Caco-2 (cell line): Measurements from ENCODE around the gene VAT1. TPM values are rescaled to one million over a fixed set of nuclear protein-coding genes. Genes with fewer than 3 reads are reported as not detected.

Experiments
- BruUV-seq: library from RNA; stranded (reverse); fragments of 400-500 nt; replicated peaks from 2 replicates; lab custom pipeline; 2021; lab: Mats Ljungman, UMichigan
- CTCF ChIA-PET: fragments of 300-600 bp; sonication (Branson Sonifier 250); formaldehyde crosslinking; loops from one replicate; lab custom pipeline; 2022; ENCODE audit warnings: antibody characterized with exemption; lab: Charles Lee
- POLR2A ChIA-PET: fragments of 300-600 bp; sonication (Branson Sonifier 250); formaldehyde crosslinking; loops from one replicate; lab custom pipeline; 2022; ENCODE audit warnings: antibody characterized with exemption; lab: Charles Lee
- DNase-seq, 2 experiments: peaks; one replicate each; pipeline versions ENCODE4 v3.0.0 to v3.0.0-alpha.2; 2020 to 2022
- H3K27me3 ChIP-seq: replicated peaks from 2 replicates; pipeline ENCODE4 v1.6.0; 2011; ENCODE audit warnings: low read length; ENCODE audit not compliant: control insufficient read depth, insufficient read depth
- H3K36me3 ChIP-seq: 2 replicates; pipeline ENCODE4 v1.5.1; 2011; ENCODE audit warnings: low read length; ENCODE audit not compliant: control insufficient read depth, insufficient read depth
- H3K4me1 ChIP-seq: fragments of 250-450 bp; sonication (Bioruptor Pico); 2 replicates; pipeline ENCODE4 v1.5.1; 2020; ENCODE audit warnings: mild to moderate bottlenecking
- H3K4me3 ChIP-seq: 2 replicates; pipeline ENCODE4 v1.5.1; 2011; ENCODE audit warnings: low read depth, mild to moderate bottlenecking, control low read depth, low read length
- H3K9me3 ChIP-seq: fragments of 250-450 bp; sonication (Bioruptor Pico); 2 replicates; pipeline ENCODE4 v1.5.1; 2020; ENCODE audit warnings: mild to moderate bottlenecking, moderate library complexity
- H3K27ac Mint-ChIP-seq: one replicate; pipeline ENCODE4 v1.8.0; 2022; ENCODE audit warnings: mixed read lengths; ENCODE audit not compliant: unreplicated experiment
- H3K27me3 Mint-ChIP-seq: one replicate; pipeline ENCODE4 v1.8.0; 2022; ENCODE audit warnings: mixed read lengths; ENCODE audit not compliant: insufficient read depth, unreplicated experiment
- H3K36me3 Mint-ChIP-seq: one replicate; pipeline ENCODE4 v1.8.0; 2022; ENCODE audit warnings: mild to moderate bottlenecking, mixed read lengths; ENCODE audit not compliant: insufficient read depth, unreplicated experiment
- H3K4me1 Mint-ChIP-seq: one replicate; pipeline ENCODE4 v1.8.0; 2022; ENCODE audit warnings: low read depth, mixed read lengths; ENCODE audit not compliant: unreplicated experiment
- H3K4me3 Mint-ChIP-seq: one replicate; pipeline ENCODE4 v1.8.0; 2022; ENCODE audit warnings: mild to moderate bottlenecking, moderate library complexity, mixed read lengths; ENCODE audit not compliant: unreplicated experiment
- H3K9me3 Mint-ChIP-seq: one replicate; pipeline ENCODE4 v1.8.0; 2022; ENCODE audit warnings: mixed read lengths; ENCODE audit not compliant: unreplicated experiment
- intact Hi-C: fragments of 100-400 bp; cut with micrococcal nuclease; formaldehyde crosslinking; loops from one replicate; pipeline ENCODE4 v1.10.0; 2022; ENCODE audit not compliant: unreplicated experiment
- total RNA-seq: library from RNA; stranded (reverse); gene quantifications from 2 replicates; pipeline ENCODE4 v1.2.3, GENCODE V29; 2022
- TF ChIP-seq, protein P1 (sequence below), 2 experiments: fragments of 200-600 bp in 1 of 2; IDR thresholded peaks; 1 replicate in 1 of 2; 2 replicates in 1 of 2; pipeline versions ENCODE4 v1.5.1 to v1.8.0; 2011 to 2022; ENCODE audit warnings: antibody characterized with exemption in 1 of 2, control low read depth in 1 of 2, inconsistent platforms in 1 of 2, low read depth in 1 of 2, low read length in 1 of 2, mild to moderate bottlenecking in 1 of 2, moderate library complexity in 1 of 2; ENCODE audit not compliant: insufficient read depth in 1 of 2, severe bottlenecking in 1 of 2, unreplicated experiment in 1 of 2

Gene VAT1
- total RNA-seq, 1 experiment from 2014 or later = 236 TPM

DNA sequence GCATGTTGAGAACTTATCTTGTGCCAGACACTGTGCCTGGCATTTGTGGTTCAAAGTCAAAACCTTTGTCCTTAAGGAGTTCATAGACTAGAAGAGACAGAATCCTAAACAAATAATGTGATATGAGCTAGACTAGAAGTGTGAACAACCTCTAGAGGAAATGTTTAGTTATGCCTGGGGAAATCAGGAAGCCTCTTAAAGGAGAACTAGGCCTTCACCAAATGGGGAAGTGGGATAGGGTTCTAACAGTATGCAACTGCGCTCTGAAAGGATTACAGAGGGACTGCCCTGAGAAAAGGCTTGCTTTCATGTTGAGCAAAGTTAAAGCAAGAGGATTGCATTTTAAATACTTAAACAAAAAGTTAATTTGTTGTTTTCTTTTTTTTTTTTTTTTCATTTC, 37.0 kb downstream of the VAT1 start:
- TF ChIP-seq, protein P1, sequence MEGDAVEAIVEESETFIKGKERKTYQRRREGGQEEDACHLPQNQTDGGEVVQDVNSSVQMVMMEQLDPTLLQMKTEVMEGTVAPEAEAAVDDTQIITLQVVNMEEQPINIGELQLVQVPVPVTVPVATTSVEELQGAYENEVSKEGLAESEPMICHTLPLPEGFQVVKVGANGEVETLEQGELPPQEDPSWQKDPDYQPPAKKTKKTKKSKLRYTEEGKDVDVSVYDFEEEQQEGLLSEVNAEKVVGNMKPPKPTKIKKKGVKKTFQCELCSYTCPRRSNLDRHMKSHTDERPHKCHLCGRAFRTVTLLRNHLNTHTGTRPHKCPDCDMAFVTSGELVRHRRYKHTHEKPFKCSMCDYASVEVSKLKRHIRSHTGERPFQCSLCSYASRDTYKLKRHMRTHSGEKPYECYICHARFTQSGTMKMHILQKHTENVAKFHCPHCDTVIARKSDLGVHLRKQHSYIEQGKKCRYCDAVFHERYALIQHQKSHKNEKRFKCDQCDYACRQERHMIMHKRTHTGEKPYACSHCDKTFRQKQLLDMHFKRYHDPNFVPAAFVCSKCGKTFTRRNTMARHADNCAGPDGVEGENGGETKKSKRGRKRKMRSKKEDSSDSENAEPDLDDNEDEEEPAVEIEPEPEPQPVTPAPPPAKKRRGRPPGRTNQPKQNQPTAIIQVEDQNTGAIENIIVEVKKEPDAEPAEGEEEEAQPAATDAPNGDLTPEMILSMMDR (IDR thresholded peaks at IDR 0.05; ENCODE audit: insufficient read depth in 1 of 2, low read depth in 1 of 2, low read length in 1 of 2, severe bottlenecking in 1 of 2, unreplicated experiment in 1 of 2) = no peak
- Mint-ChIP-seq H3K27ac (no peak overlapping the region), H3K9me3 (no peaks in the 10 kb centered on the region), H3K27me3 (no peaks in the 10 kb centered on the region), H3K4me1 (peaks cover 6% of the 10 kb centered on the region), H3K36me3 (peaks cover 79% of the 10 kb centered on the region), H3K4me3 (no peak overlapping the region)
- Histone ChIP-seq H3K36me3 (peaks cover 4% of the 10 kb centered on the region), H3K27me3 (no peaks in the 10 kb centered on the region), H3K4me3 (no peak overlapping the region), H3K9me3 (no peaks in the 10 kb centered on the region), H3K4me1 (peaks cover 7% of the 10 kb centered on the region; the same call in 1 of the 2 replicates)
- CTCF ChIA-PET = no interaction called here
- BruUV-seq = no TSS peak
- DNase-seq = no peak
- POLR2A ChIA-PET = interaction anchor here (0.6 to 0.9 kb wide), 2 partner anchors 13 to 122 kb away, joined by 4 to 6 read pairs; partner anchors contain the start of gene RPL27
- intact Hi-C loops = no loop called here

DNA sequence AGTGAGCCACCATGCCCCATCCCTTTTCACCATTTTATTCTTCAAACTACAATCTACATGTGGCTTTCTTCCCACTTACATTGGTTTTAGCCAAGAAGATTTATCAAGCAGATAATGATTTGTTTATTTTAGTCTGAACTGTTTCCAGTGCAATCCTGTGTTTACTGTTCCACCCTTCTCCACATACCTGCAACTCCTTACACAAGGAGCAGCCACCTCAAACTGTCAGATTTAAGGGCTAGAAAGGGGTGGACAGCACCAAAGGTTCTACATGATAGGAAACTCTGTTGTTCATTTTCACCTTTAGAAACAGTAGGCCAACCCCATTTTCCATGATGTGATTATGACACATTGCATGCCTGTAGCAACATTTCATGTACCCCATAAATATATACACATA, 39.9 kb downstream of the VAT1 start:
- peak overlapping the region; percentile 100 for H3K4me3 Mint-ChIP-seq
- Histone ChIP-seq H3K9me3 (no peaks in the 10 kb centered on the region), H3K36me3 (peaks cover 2% of the 10 kb centered on the region), H3K4me3 (no peak overlapping the region), H3K4me1 (peaks cover 7% of the 10 kb centered on the region; the same call in 1 of the 2 replicates), H3K27me3 (no peaks in the 10 kb centered on the region)
- peaks cover 59% of the 10 kb centered on the region for H3K36me3 Mint-ChIP-seq
- ChIA-PET CTCF (interaction anchor here (1.3 kb wide), 1 partner anchor 16 kb away, joined by 3 read pairs; the partner anchor contains the start of gene RPL27), POLR2A (interaction anchor here (2.7 kb wide), 1 partner anchor 16 kb away, joined by 21 read pairs; the partner anchor contains the start of gene RPL27)
- peaks cover 12% of the 10 kb centered on the region for H3K4me1 Mint-ChIP-seq
- intact Hi-C loops = no loop called here
- BruUV-seq = no TSS peak
- peaks cover 13% of the 10 kb centered on the region for H3K9me3 Mint-ChIP-seq
- peak overlapping the region; percentile 96 for H3K27ac Mint-ChIP-seq
- no peaks in the 10 kb centered on the region for H3K27me3 Mint-ChIP-seq
- no peak for DNase-seq
- TF ChIP-seq, protein P1 (IDR thresholded peaks at IDR 0.05; ENCODE audit: insufficient read depth in 1 of 2, low read depth in 1 of 2, low read length in 1 of 2, severe bottlenecking in 1 of 2, unreplicated experiment in 1 of 2) = no peak

DNA sequence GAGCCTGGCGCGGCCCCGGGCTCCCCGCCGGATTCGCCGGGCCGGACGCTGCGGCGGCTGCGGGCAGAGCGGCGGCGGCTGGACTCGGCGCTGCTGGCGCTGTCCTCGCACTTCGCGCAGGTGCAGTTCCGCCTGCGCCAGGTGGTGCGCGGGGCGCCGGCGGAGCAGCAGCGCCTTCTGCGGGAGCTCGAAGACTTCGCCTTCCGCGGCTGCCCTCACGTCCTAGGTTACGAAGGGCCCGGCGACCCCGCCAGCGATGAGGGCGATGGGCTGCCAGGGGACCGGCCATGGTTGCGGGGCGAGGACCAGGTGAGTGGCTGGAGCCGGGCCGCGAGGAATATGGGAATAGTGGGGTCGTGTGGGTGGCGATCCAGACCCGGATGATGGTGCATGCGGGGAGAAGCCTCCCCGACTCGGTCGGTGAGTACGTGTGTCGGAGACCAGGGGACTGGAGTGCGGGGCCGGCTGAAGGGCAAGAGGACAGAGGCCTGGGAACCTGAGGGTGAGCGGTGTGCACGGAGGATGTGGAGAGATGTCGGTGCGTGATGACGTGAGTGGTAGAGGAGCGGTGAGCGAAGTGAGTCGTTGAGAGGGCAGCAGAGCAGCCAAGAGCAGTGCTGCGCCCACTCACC, 41.3 kb downstream of the VAT1 start:
- peak overlapping the region; percentile 100 for H3K4me3 Mint-ChIP-seq
- peak; percentile 73 to 82 for DNase-seq
- H3K9me3 Mint-ChIP-seq = peaks cover 13% of the 10 kb centered on the region
- Histone ChIP-seq H3K4me1 (peaks cover 7% of the 10 kb centered on the region; the same call in 1 of the 2 replicates), H3K9me3 (no peaks in the 10 kb centered on the region), H3K27me3 (no peaks in the 10 kb centered on the region), H3K4me3 (peak overlapping the region; percentile 100), H3K36me3 (no peaks in the 10 kb centered on the region)
- peaks cover 12% of the 10 kb centered on the region for H3K4me1 Mint-ChIP-seq
- no TSS peak for BruUV-seq
- H3K36me3 Mint-ChIP-seq = peaks cover 45% of the 10 kb centered on the region
- no peaks in the 10 kb centered on the region for H3K27me3 Mint-ChIP-seq
- H3K27ac Mint-ChIP-seq = peak overlapping the region; percentile 96
- TF ChIP-seq, protein P1 (IDR thresholded peaks at IDR 0.05; ENCODE audit: insufficient read depth in 1 of 2, low read depth in 1 of 2, low read length in 1 of 2, severe bottlenecking in 1 of 2, unreplicated experiment in 1 of 2) = peak in 1 of 2 experiments; percentile 55
- CTCF ChIA-PET = interaction anchor here (0.6 kb wide), 1 partner anchor 17 kb away, joined by 4 read pairs; the partner anchor contains the start of gene RPL27
- intact Hi-C loops = loop anchor here (1.0 to 2.0 kb wide), 3 partner anchors 16 to 48 kb away; partner anchors contain the start of genes AARSD1 and RPL27
- POLR2A ChIA-PET = interaction anchor here (0.6 to 2.7 kb wide), 3 partner anchors 17 to 157 kb away, joined by 3 to 21 read pairs (median 4); partner anchors contain the start of genes BECN1, BRCA1 and RPL27
